Measurements from ENCODE around the gene CAPG.

GRCh38 chr2:85438201-85439024 lies 28.2 kb upstream of the CAPG start:
- TF ChIP-seq CTCF (conservative IDR thresholded peaks at IDR 0.05; ENCODE audit: low read length): no peak
- TF ChIP-seq EZH2phosphoT487 (IDR thresholded peaks at IDR 0.05; ENCODE audit: borderline replicate concordance): no peak

Data from Loucy (cell line).